HL-60 (cell line): Measurements from ENCODE around the gene NAIF1.

Experiments
- DNase-seq, 2 experiments: peaks; one replicate each; pipeline ENCODE4 v3.0.0-alpha.2; 2010 to 2020; ENCODE audit warnings: low read depth in 1 of 2, low spot score in 1 of 2
- H3K27ac ChIP-seq: fragments of 250-450 bp; sonication (Bioruptor Pico); replicated peaks from 2 replicates; pipeline ENCODE4 v1.5.1; 2020; ENCODE audit warnings: mild to moderate bottlenecking, moderate library complexity
- H3K27me3 ChIP-seq: fragments of 250-450 bp; sonication (Bioruptor Pico); 2 replicates; pipeline ENCODE4 v1.5.1; 2021; ENCODE audit warnings: mild to moderate bottlenecking, moderate library complexity; ENCODE audit not compliant: insufficient read depth, poor library complexity, severe bottlenecking
- H3K4me3 ChIP-seq: replicated peaks from 2 replicates; pipeline ENCODE4 v1.5.1; 2011; ENCODE audit warnings: mild to moderate bottlenecking, control low read depth, low read length; ENCODE audit not compliant: insufficient read depth
- CTCF ChIP-seq: IDR thresholded peaks from one replicate; pipeline ENCODE4 v1.5.1; 2011; ENCODE audit warnings: low read length, control low read depth, inconsistent platforms; ENCODE audit not compliant: insufficient read depth
- GABPA ChIP-seq: IDR thresholded peaks from 2 replicates; pipeline ENCODE4 v1.6.1; 2012; ENCODE audit warnings: low read depth
- POLR2AphosphoS5 ChIP-seq: IDR thresholded peaks from 2 replicates; pipeline ENCODE4 v1.6.1; 2012; ENCODE audit warnings: low read depth
- SPI1 ChIP-seq: IDR thresholded peaks from 2 replicates; pipeline ENCODE4 v1.6.1; 2012; ENCODE audit warnings: low read depth, mild to moderate bottlenecking, borderline replicate concordance
- TF ChIP-seq, protein P1 (sequence below): IDR thresholded peaks from 2 replicates; pipeline ENCODE4 v1.6.1; 2012; ENCODE audit warnings: low read depth; ENCODE audit not compliant: insufficient replicate concordance

The NAIF1 gene

DNA sequence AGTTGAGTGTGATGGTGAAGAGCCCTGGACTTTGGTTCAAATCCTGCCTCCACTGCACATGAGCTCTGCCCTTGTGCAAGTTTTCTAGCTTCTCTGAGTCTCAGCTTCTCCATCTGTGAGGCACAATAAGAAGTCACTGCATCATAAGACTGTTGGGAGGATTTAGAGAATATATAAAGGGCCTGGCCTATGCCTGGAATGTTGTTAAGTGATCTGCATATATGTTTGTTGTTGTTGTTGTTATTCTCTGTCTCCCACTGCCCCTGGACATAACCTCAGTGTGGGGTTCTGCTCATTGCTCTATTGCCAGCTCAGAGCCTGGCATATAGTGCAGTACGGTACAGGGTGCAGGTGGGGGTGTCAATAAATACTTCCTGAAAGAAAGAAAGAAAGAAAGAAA is 46.0 kb downstream of the NAIF1 start:
- no peak for DNase-seq
- no peak overlapping the region for H3K27ac ChIP-seq
- no peaks in the 10 kb centered on the region for H3K27me3 ChIP-seq
- no peak for TF ChIP-seq SPI1
- TF ChIP-seq, protein P1, sequence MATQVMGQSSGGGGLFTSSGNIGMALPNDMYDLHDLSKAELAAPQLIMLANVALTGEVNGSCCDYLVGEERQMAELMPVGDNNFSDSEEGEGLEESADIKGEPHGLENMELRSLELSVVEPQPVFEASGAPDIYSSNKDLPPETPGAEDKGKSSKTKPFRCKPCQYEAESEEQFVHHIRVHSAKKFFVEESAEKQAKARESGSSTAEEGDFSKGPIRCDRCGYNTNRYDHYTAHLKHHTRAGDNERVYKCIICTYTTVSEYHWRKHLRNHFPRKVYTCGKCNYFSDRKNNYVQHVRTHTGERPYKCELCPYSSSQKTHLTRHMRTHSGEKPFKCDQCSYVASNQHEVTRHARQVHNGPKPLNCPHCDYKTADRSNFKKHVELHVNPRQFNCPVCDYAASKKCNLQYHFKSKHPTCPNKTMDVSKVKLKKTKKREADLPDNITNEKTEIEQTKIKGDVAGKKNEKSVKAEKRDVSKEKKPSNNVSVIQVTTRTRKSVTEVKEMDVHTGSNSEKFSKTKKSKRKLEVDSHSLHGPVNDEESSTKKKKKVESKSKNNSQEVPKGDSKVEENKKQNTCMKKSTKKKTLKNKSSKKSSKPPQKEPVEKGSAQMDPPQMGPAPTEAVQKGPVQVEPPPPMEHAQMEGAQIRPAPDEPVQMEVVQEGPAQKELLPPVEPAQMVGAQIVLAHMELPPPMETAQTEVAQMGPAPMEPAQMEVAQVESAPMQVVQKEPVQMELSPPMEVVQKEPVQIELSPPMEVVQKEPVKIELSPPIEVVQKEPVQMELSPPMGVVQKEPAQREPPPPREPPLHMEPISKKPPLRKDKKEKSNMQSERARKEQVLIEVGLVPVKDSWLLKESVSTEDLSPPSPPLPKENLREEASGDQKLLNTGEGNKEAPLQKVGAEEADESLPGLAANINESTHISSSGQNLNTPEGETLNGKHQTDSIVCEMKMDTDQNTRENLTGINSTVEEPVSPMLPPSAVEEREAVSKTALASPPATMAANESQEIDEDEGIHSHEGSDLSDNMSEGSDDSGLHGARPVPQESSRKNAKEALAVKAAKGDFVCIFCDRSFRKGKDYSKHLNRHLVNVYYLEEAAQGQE: no peak
- no peak for TF ChIP-seq POLR2AphosphoS5
- TF ChIP-seq CTCF: no peak
- no peak for TF ChIP-seq GABPA
- H3K4me3 ChIP-seq: no peak overlapping the region

DNA sequence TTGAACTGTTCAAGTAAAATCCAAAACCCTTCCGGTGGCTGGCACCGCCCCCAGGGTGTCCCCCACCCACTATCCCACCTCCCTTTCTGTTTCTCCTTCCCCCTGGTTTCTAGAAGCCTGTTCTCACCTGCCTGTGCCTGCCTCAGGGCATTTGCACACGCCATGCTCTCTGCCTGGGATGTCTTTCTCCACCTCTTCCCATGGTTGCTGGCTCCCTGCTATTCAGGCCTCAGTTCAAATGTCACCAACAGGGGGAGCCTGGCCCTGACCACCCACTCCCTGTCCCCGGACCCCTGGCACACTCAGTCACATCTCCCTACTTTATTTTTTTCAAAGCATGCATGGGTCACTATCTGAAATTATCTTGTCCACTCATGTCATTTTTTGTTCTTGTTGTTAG is 46.4 kb downstream of the NAIF1 start:
- H3K27ac ChIP-seq: no peak overlapping the region
- DNase-seq: no peak
- H3K4me3 ChIP-seq: no peak overlapping the region
- TF ChIP-seq POLR2AphosphoS5 (no peak), SPI1 (no peak), GABPA (no peak)
- H3K27me3 ChIP-seq: no peaks in the 10 kb centered on the region

DNA sequence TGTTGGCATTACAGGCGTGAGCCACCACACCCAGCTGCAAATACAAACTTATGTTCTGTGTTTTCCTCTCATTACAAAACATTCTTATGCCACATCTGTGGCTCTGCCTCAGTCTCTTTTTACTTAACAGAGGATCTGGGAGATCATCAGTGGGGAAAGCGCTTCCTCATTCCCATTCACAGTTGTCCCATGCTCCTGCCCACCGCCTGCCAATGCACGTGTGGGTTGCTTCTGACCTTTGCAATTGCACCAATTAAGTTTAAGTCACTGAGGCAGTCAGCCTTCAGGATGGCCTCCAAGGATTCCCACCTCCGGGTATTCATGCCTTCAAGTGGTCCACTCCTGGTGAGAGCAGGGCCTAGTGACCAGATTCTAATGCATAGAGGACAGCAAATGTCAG is 51.4 kb downstream of the NAIF1 start:
- H3K27me3 ChIP-seq: no peaks in the 10 kb centered on the region
- no peak for DNase-seq
- no peak for TF ChIP-seq SPI1
- no peak for TF ChIP-seq GABPA
- no peak for TF ChIP-seq POLR2AphosphoS5
- no peak for TF ChIP-seq CTCF
- TF ChIP-seq, protein P1: no peak
- H3K4me3 ChIP-seq: no peak overlapping the region
- no peak overlapping the region for H3K27ac ChIP-seq
